Activated CD8-positive, alpha-beta T cell treated with anti-CD3 and anti-CD28 coated beads for 36 hours (primary cell): ENCODE data around the gene SH3BP1. TPM values are rescaled to one million over a fixed set of nuclear protein-coding genes. Genes with fewer than 3 reads are reported as not detected.

Source experiments
- ATAC-seq: fragments of 200-7000 bp; cut with Tn5 transposase; one replicate; pipeline ENCODE4 v1.10.0; 2021; ENCODE audit warnings: mild to moderate bottlenecking, moderate library complexity
- CTCF ChIA-PET: fragments of 350-600 bp; sonication (Branson Sonifier 250); formaldehyde crosslinking; loops from one replicate; lab custom pipeline; 2021; ENCODE audit warnings: antibody characterized with exemption; lab: Charles Lee
- POLR2A ChIA-PET: fragments of 350-600 bp; sonication (Branson Sonifier 250); formaldehyde crosslinking; loops from one replicate; lab custom pipeline; 2021; ENCODE audit warnings: antibody characterized with exemption; lab: Charles Lee
- DNase-seq: peaks from one replicate; pipeline ENCODE4 v3.0.0-alpha.2; 2020
- H3K27ac Mint-ChIP-seq: one replicate; pipeline ENCODE4 v1.8.0; 2021; ENCODE audit warnings: mild to moderate bottlenecking, mixed read lengths
- H3K27me3 Mint-ChIP-seq: one replicate; pipeline ENCODE4 v1.8.0; 2021; ENCODE audit warnings: mixed read lengths
- H3K36me3 Mint-ChIP-seq: one replicate; pipeline ENCODE4 v1.8.0; 2021; ENCODE audit warnings: low read depth, mixed read lengths
- H3K4me1 Mint-ChIP-seq: one replicate; pipeline ENCODE4 v1.8.0; 2021; ENCODE audit warnings: low read depth, mixed read lengths
- H3K4me3 Mint-ChIP-seq: one replicate; pipeline ENCODE4 v1.8.0; 2021; ENCODE audit warnings: mild to moderate bottlenecking, moderate library complexity, mixed read lengths
- H3K9me3 Mint-ChIP-seq: one replicate; pipeline ENCODE4 v1.8.0; 2021; ENCODE audit warnings: mixed read lengths
- CTCF ChIP-seq: fragments of 200-600 bp; IDR thresholded peaks from one replicate; pipeline ENCODE4 v1.8.0; 2022; ENCODE audit warnings: antibody characterized with exemption, mild to moderate bottlenecking
- intact Hi-C: fragments of 100-400 bp; cut with micrococcal nuclease; formaldehyde crosslinking; loops from one replicate; pipeline ENCODE4 v1.10.0; 2022
- total RNA-seq, 2 experiments: library from RNA; stranded (reverse); gene quantifications; one replicate each; pipeline ENCODE4 v1.2.3, GENCODE V29; 2021

SH3BP1 gene
- total RNA-seq, 2 experiments from 2014 or later = 122 to 128 TPM

GRCh38 chr22:37681001-37681424, 41.5 kb downstream of the SH3BP1 start:
- ChIA-PET POLR2A (interaction anchor here (0.8 to 1.9 kb wide), 7 partner anchors 10 to 71 kb away, joined by 3 to 7 read pairs (median 4); no protein-coding TSS in a partner anchor), CTCF (interaction anchor here (0.6 to 68.1 kb wide), 11 partner anchors 9 to 253 kb away, joined by 3 to 1770 read pairs (median 4); partner anchors contain the start of genes GGA1, PDXP, SH3BP1 and TRIOBP)
- H3K9me3 Mint-ChIP-seq = no peaks in the 10 kb centered on the region
- H3K4me3 Mint-ChIP-seq = no peak overlapping the region
- H3K36me3 Mint-ChIP-seq = peaks cover 4% of the 10 kb centered on the region
- no peak for TF ChIP-seq CTCF
- intact Hi-C loops = no loop called here
- H3K4me1 Mint-ChIP-seq = peaks cover 33% of the 10 kb centered on the region
- H3K27me3 Mint-ChIP-seq = no peaks in the 10 kb centered on the region
- DNase-seq (no peak), ATAC-seq (no peak)
- no peak overlapping the region for H3K27ac Mint-ChIP-seq

GRCh38 chr22:37681556-37682049, 42.1 kb downstream of the SH3BP1 start:
- peak; percentile 27 for ATAC-seq
- peaks cover 31% of the 10 kb centered on the region for H3K4me1 Mint-ChIP-seq
- DNase-seq = peak; percentile 87
- no peaks in the 10 kb centered on the region for H3K9me3 Mint-ChIP-seq
- intact Hi-C loops = no loop called here
- POLR2A ChIA-PET = interaction anchor here (1.0 to 1.9 kb wide), 6 partner anchors 11 to 72 kb away, joined by 3 to 7 read pairs (median 4); no protein-coding TSS in a partner anchor
- CTCF ChIA-PET = interaction anchor here (0.6 to 68.1 kb wide), 11 partner anchors 10 to 253 kb away, joined by 3 to 1770 read pairs (median 4); partner anchors contain the start of genes GGA1, PDXP, SH3BP1 and TRIOBP
- peaks cover 6% of the 10 kb centered on the region for H3K36me3 Mint-ChIP-seq
- TF ChIP-seq CTCF = peak; percentile 82
- no peaks in the 10 kb centered on the region for H3K27me3 Mint-ChIP-seq
- H3K27ac Mint-ChIP-seq = no peak overlapping the region
- no peak overlapping the region for H3K4me3 Mint-ChIP-seq

GRCh38 chr22:37684803-37685615, 45.5 kb downstream of the SH3BP1 start:
- DNase-seq (no peak), ATAC-seq (no peak)
- Mint-ChIP-seq H3K4me3 (no peak overlapping the region), H3K9me3 (no peaks in the 10 kb centered on the region), H3K27me3 (no peaks in the 10 kb centered on the region), H3K4me1 (peaks cover 33% of the 10 kb centered on the region), H3K36me3 (peaks cover 24% of the 10 kb centered on the region), H3K27ac (peak overlapping the region; percentile 96)
- CTCF ChIA-PET = interaction anchor here (1.5 to 68.1 kb wide), 4 partner anchors 11 to 60 kb away, joined by 3 to 1770 read pairs (median 9); partner anchors contain the start of genes GGA1 and SH3BP1
- POLR2A ChIA-PET = interaction anchor here (2.2 to 4.5 kb wide), 2 partner anchors 11 kb away, joined by 11 to 21 read pairs; partner anchors contain the start of gene LGALS1
- intact Hi-C loops = no loop called here
- TF ChIP-seq CTCF = no peak

GRCh38 chr22:37686002-37686982, 46.8 kb downstream of the SH3BP1 start, which contains the start of gene NOL12:
NOL12 (plus strand) TSS chr22:37686343; CDS start chr22:37686393, 50 bp downstream.
- Mint-ChIP-seq H3K27me3 (no peaks in the 10 kb centered on the region), H3K9me3 (no peaks in the 10 kb centered on the region), H3K27ac (peak within 1 kb of the TSS; percentile 96), H3K4me3 (peak within 1 kb of the TSS; percentile 99), H3K36me3 (peaks cover 33% of the 10 kb centered on the region), H3K4me1 (peaks cover 26% of the 10 kb centered on the region)
- intact Hi-C loops = no loop called here
- DNase-seq (peak; percentile 79), ATAC-seq (peak; percentile 88)
- CTCF ChIA-PET = interaction anchor here (0.9 to 68.1 kb wide), 5 partner anchors 9 to 61 kb away, joined by 3 to 1770 read pairs (median 6); partner anchors contain the start of genes GGA1, PDXP and SH3BP1
- POLR2A ChIA-PET = interaction anchor here (0.7 to 4.5 kb wide), 17 partner anchors 9 to 80 kb away, joined by 3 to 21 read pairs (median 4); partner anchors contain the start of genes GGA1, LGALS1, PDXP and TRIOBP
- no peak for TF ChIP-seq CTCF
